ENCODE measurements around the gene TESPA1.

GRCh38 chr12:54948171-54948570 is 36.4 kb downstream of the TESPA1 start:
- TF ChIP-seq CTCF (conservative IDR thresholded peaks at IDR 0.05; ENCODE audit: low read depth, low read length): no peak
- no peak for TF ChIP-seq EZH2phosphoT487 (IDR thresholded peaks at IDR 0.05; ENCODE audit: borderline replicate concordance, low read length)
